Aorta (tissue), 5 donors: Measurements from ENCODE around the gene MRPL34. TPM values are rescaled to one million over a fixed set of nuclear protein-coding genes. Genes with fewer than 3 reads are reported as not detected.

Experiments
- ATAC-seq: fragments of 200-7000 bp; cut with Tn5 transposase; one replicate; pipeline ENCODE4 v1.9.1; 2022; ENCODE audit warnings: moderate library complexity; ENCODE audit not compliant: low FRiP score
- DNase-seq, 2 donors: peaks; one replicate each; pipeline ENCODE4 v3.0.0-alpha.2; 2020
- H3K27ac ChIP-seq, 2 donors: one replicate each; pipeline ENCODE4 v1.5.1; 2013; ENCODE audit warnings: low read length in 2 of 2, mild to moderate bottlenecking in 2 of 2, moderate library complexity in 2 of 2, control low read depth in 1 of 2, inconsistent platforms in 1 of 2, low read depth in 1 of 2
- H3K27me3 ChIP-seq, 2 donors: one replicate each; pipeline ENCODE4 v1.6.1; 2013; ENCODE audit warnings: control low read depth in 1 of 2, low read length in 1 of 2, mild to moderate bottlenecking in 1 of 2, moderate library complexity in 1 of 2; ENCODE audit not compliant: insufficient read depth in 2 of 2, control insufficient read depth in 1 of 2
- H3K36me3 ChIP-seq, 2 donors: one replicate each; pipeline ENCODE4 v1.6.1; 2013; ENCODE audit warnings: control low read depth in 1 of 2, low read length in 1 of 2, mild to moderate bottlenecking in 1 of 2; ENCODE audit not compliant: insufficient read depth in 2 of 2, control insufficient read depth in 1 of 2
- H3K4me1 ChIP-seq, 2 donors: one replicate each; pipeline ENCODE4 v1.6.1; 2013; ENCODE audit warnings: low read length in 2 of 2, control low read depth in 1 of 2, mild to moderate bottlenecking in 1 of 2, moderate library complexity in 1 of 2; ENCODE audit not compliant: insufficient read depth in 2 of 2, control insufficient read depth in 1 of 2
- H3K4me3 ChIP-seq, 2 donors: one replicate each; pipeline ENCODE4 v1.5.1; 2013; ENCODE audit warnings: low read length in 2 of 2, control low read depth in 1 of 2, mild to moderate bottlenecking in 1 of 2
- H3K9me3 ChIP-seq: one replicate; pipeline ENCODE4 v1.6.1; 2013; ENCODE audit warnings: mild to moderate bottlenecking, low read length; ENCODE audit not compliant: control insufficient read depth
- WGBS, 2 donors: extraction: QIAGEN DNeasy Blood & Tissue Kit; methylation state at CpG; one replicate each; pipeline ENCODE4 v1.1.7; 2013; 5-methylcytosine and 5-hydroxymethylcytosine counted together
- intact Hi-C, 2 donors: fragments of 100-400 bp; cut with DNase I; formaldehyde crosslinking; loops; one replicate each; pipeline versions ENCODE4 v1.14.2 to v1.15.0; 2022
- polyA plus RNA-seq, 2 donors: library from polyadenylated mRNA; stranded (reverse); fragments of 200-250 nt; gene quantifications; one replicate each; pipeline ENCODE4 v1.2.3, GENCODE V29; 2013
- total RNA-seq, 2 donors: library from RNA; stranded (reverse); fragmentation: NEBNext Ultra II Directional; extraction: Animal tissue kit (Norgen Biotek cat#: 25700); gene quantifications; one replicate each; pipeline ENCODE4 v1.2.1, GENCODE V29; 2021
- donor health status: healthy with polysubstance abuse.
- donor health status: Bipolar disorder and iron deficiency.
- donor health status: DM: no; HTN: no; CAD: no.
- donor health status: DM: no; HTN: no; CAD: no.
- donor health status: DM: yes; HTN: yes; CAD: no.

MRPL34 gene
- total and polyA plus RNA-seq, 4 donors = 41.9 to 177 (median 94.0) TPM

GRCh38 chr19:17341386-17341785, 35.7 kb downstream of the MRPL34 start:
- no peak for DNase-seq
- H3K4me1 ChIP-seq = no peaks in the 10 kb centered on the region
- no peak overlapping the region for H3K4me3 ChIP-seq
- no peaks in the 10 kb centered on the region for H3K27me3 ChIP-seq
- ATAC-seq = no peak
- no peaks in the 10 kb centered on the region for H3K36me3 ChIP-seq
- 87 to 90% methylated on average over 15 of the region's 15 CpGs for WGBS, 2 donors
- H3K27ac ChIP-seq = no peak overlapping the region
- no peaks in the 10 kb centered on the region for H3K9me3 ChIP-seq
- intact Hi-C loops = no loop called here

- ATAC-seq = no peak
- Histone ChIP-seq H3K9me3 (no peaks in the 10 kb centered on the region), H3K4me3 (no peak overlapping the region), H3K36me3 (no peaks in the 10 kb centered on the region), H3K4me1 (peaks cover 0 to under 1% of the 10 kb centered on the region in 2 donors), H3K27me3 (no peaks in the 10 kb centered on the region), H3K27ac (no peak overlapping the region)
- intact Hi-C loops = no loop called here
- DNase-seq = no peak
- 77 to 88% methylated on average over 7 of the region's 7 CpGs for WGBS, 2 donors
Measured at GRCh38 chr19:17341845-17342244, 36.2 kb downstream of the MRPL34 start.

DNA sequence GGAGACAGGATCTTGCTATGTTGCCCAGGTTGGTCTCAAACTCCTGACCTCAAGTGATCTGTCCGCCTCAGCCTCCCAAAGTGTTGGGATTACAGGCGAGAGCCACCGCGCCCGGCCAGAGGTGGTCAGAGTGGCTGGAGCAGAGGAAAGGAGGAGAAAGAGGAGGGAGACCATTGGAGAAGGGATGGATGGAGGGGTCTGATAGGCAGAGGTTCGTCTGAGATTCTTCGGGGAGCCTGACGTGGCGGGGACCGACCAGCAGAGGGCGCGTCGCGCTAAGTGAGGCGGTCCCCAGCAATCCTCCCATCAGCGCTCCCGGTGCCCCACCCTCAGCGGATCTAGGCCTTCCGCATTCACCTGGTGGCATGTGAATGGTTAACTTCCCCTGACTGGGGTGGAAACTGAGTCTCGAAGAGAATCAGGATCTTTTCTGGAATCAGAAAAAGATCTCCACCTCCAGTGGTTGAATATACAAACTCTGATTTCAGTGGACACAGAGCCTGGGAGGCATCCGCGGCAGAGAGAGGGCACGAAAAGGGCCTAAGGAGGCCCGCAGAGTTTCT, 40.5 kb downstream of the MRPL34 start:
- no peaks in the 10 kb centered on the region for H3K36me3 ChIP-seq
- no peaks in the 10 kb centered on the region for H3K9me3 ChIP-seq
- intact Hi-C loops = loop anchor here in 1 of 2 donors (1.0 kb wide), 1 partner anchor 40 kb away; no protein-coding TSS in a partner anchor
- WGBS, 2 donors = 17 to 22% methylated on average over 24 of the region's 24 CpGs
- H3K27me3 ChIP-seq = no peaks in the 10 kb centered on the region
- H3K4me3 ChIP-seq = no peak overlapping the region
- peaks cover 3 to 4% of the 10 kb centered on the region in 2 donors for H3K4me1 ChIP-seq
- DNase-seq = peak; percentile 82 to 95
- H3K27ac ChIP-seq = no peak overlapping the region
- peak; percentile 89 for ATAC-seq

GRCh38 chr19:17347361-17347760, 41.7 kb downstream of the MRPL34 start:
- H3K27me3 ChIP-seq = no peaks in the 10 kb centered on the region
- ATAC-seq = peak; percentile 66
- DNase-seq = peak; percentile 72 to 83
- peaks cover 3 to 4% of the 10 kb centered on the region in 2 donors for H3K4me1 ChIP-seq
- intact Hi-C loops = no loop called here
- peak overlapping the region; percentile 57 to 77 for H3K27ac ChIP-seq
- no peak overlapping the region for H3K4me3 ChIP-seq
- H3K9me3 ChIP-seq = no peaks in the 10 kb centered on the region
- no peaks in the 10 kb centered on the region for H3K36me3 ChIP-seq
- WGBS, 2 donors = 0 to 2% methylated on average over 5 to 6 of the region's 6 CpGs

DNA sequence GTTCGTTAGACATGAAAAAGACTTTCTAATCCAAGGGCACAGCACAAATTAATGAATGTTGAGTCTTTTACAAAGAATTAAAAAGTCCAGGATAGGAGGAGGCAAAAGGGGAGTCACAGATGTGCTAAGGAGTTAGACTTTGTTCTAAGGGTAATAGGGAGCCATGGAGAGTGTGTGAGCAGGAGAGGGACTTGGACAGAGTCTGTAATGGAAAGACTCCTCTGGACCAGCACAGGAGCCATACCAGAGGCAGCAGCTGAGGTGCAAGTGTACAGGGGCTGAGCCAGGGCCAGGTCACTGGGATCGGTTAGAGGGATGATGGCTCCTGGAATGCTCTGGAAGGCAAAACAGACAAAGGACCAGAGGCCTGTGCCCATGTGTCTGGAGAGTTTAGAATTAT, 42.2 kb downstream of the MRPL34 start:
- DNase-seq = no peak
- Histone ChIP-seq H3K4me1 (peaks cover 3 to 4% of the 10 kb centered on the region in 2 donors), H3K4me3 (no peak overlapping the region), H3K9me3 (no peaks in the 10 kb centered on the region), H3K27me3 (no peaks in the 10 kb centered on the region), H3K27ac (peak overlapping the region; percentile 57 to 77), H3K36me3 (no peaks in the 10 kb centered on the region)
- ATAC-seq = no peak
- intact Hi-C loops = no loop called here
- WGBS, 2 donors = 21 to 26% methylated on average over 2 of the region's 2 CpGs

GRCh38 chr19:17348700-17349099, 43.0 kb downstream of the MRPL34 start:
- WGBS, 2 donors = 1% methylated on average over 12 of the region's 12 CpGs
- Histone ChIP-seq H3K27me3 (no peaks in the 10 kb centered on the region), H3K36me3 (no peaks in the 10 kb centered on the region), H3K4me1 (peaks cover 3 to 4% of the 10 kb centered on the region in 2 donors), H3K27ac (no peak overlapping the region), H3K4me3 (no peak overlapping the region), H3K9me3 (no peaks in the 10 kb centered on the region)
- intact Hi-C loops = no loop called here
- peak; percentile 90 to 92 for DNase-seq
- peak; percentile 72 for ATAC-seq

- H3K36me3 ChIP-seq = no peaks in the 10 kb centered on the region
- no peaks in the 10 kb centered on the region for H3K27me3 ChIP-seq
- H3K4me3 ChIP-seq = no peak overlapping the region
- DNase-seq = no peak
- H3K4me1 ChIP-seq = peaks cover 3% of the 10 kb centered on the region in 2 donors
- intact Hi-C loops = no loop called here
- no peaks in the 10 kb centered on the region for H3K9me3 ChIP-seq
- 93 to 96% methylated on average over 45 of the region's 45 CpGs for WGBS, 2 donors
- no peak overlapping the region for H3K27ac ChIP-seq
- ATAC-seq = no peak
Measured at GRCh38 chr19:17351815-17352435, 46.3 kb downstream of the MRPL34 start.

DNA sequence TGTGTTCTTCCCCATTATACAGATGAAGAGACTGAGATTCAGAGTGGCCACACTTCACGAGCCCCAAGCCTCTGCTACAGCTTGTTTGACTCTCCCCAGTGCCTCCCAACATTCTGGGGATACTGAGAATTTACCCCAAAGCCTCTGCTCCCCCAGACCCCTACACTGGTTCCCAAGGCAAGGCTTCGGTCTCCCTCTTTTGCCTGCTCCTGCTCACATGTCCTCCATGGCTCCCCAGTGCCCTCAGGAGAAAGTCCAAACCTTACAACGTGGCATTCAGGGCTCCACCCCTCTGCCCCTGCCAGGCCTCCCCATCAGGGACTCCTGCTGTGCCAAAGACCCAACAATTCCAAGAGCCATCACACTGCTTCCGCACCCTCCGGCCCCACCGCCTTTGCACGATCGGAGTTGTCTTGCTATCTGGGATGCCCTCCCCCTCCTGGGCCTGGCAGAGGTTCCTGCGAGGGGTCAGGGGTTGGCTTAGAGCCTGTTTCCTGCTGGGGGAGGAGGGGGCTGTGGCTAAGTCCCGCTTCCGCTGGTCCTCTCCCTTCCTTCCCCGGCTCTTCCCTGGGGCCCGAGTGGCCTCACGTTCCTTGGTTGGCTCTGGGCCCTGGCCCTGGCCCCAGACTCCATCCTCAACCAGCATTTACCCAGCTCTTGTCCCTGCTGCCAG, 47.1 kb downstream of the MRPL34 start:
- peak; percentile 37 for ATAC-seq
- DNase-seq = no peak
- Histone ChIP-seq H3K36me3 (no peaks in the 10 kb centered on the region), H3K9me3 (no peaks in the 10 kb centered on the region), H3K4me1 (no peaks in the 10 kb centered on the region), H3K4me3 (no peak overlapping the region), H3K27me3 (no peaks in the 10 kb centered on the region), H3K27ac (no peak overlapping the region)
- intact Hi-C loops = no loop called here
- WGBS, 2 donors = 22 to 25% methylated on average over 13 to 14 of the region's 14 CpGs

- DNase-seq = no peak
- Histone ChIP-seq H3K36me3 (no peaks in the 10 kb centered on the region), H3K4me1 (no peaks in the 10 kb centered on the region), H3K27me3 (no peaks in the 10 kb centered on the region), H3K27ac (no peak overlapping the region), H3K4me3 (no peak overlapping the region), H3K9me3 (no peaks in the 10 kb centered on the region)
- intact Hi-C loops = no loop called here
- WGBS, 2 donors = 86 to 91% methylated on average over 8 of the region's 8 CpGs
- ATAC-seq = peak; percentile 6
Measured at GRCh38 chr19:17353386-17353785, 47.7 kb downstream of the MRPL34 start.
